Dermis blood vessel endothelial cell (primary cell): ENCODE results near the gene LECT2. TPM values are rescaled to one million over a fixed set of nuclear protein-coding genes. Genes with fewer than 3 reads are reported as not detected.

ENCODE experiments used
- DNase-seq: peaks from one replicate; pipeline ENCODE4 v3.0.0; 2010
- total RNA-seq: library from RNA; depleted of rRNA; stranded (reverse); fragments of >200 nt; gene quantifications from 2 replicates; pipeline ENCODE4 v1.2.3, GENCODE V29; 2014

The LECT2 gene
- total RNA-seq, 1 donor from 2014 or later: not detected

DNA sequence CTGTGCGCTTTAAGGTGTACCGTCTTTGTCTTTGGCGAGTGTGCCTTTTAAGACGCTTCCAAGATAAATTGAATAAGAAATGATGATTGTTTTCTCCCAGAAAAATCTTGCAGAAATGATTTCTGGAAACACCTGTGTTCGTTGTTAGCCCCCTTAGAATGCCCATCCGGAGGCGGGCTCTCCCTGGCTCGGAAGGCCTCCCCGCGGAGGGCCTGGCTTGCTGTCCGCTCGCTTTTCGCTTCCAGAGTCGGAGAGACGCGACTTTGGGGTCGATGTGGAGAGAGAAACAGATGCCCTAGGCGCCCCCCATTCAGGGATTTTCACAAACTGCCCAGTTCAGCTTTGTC lies 23.9 kb downstream of the LECT2 start:
- no peak for DNase-seq

DNA sequence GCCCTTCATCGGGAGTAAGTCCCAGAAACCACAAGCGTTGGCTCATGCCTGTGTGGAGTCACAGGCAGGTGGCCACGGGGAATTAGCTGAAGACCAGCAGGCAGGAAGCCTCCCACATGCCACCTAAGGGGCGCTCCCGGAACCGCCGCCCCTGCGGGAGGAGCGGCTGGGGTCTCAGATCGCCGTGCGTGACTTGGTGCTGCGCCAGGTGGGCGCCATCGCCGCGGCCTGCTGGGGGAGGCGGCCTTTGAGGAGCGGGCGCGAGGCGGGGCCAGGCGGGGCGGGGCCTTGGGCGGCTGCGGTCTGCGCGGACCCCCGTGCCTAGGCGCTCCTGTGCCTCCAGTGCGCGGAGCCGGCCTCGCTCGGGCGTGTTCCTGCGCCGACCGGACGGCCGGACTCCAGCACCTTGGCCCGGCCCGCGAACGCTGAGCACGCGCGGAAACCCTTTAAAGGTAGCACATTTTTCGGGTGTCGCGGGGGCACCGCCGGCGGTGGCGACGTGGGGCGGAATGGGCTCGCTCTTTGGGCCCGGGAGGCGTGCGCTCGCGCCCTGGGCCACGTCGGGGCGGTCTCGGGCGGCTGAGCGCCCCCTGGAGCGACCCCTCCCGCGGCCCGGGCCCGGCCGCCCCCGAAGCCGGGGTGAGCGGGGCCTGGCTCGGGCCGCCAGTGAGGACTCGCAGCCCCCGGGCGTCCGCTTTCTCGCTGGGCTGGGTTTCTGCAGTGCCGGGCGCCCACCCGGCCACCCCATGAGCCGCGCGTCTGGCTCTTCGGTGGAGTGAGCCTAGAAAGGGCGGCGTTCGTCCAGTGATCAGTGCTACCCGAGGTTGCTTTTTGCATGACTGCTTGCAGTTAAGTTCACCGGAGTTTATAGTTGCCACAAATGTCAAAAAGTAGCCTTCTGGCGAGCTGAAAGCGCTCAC lies 24.5 kb downstream of the LECT2 start:
- no peak for DNase-seq

DNA sequence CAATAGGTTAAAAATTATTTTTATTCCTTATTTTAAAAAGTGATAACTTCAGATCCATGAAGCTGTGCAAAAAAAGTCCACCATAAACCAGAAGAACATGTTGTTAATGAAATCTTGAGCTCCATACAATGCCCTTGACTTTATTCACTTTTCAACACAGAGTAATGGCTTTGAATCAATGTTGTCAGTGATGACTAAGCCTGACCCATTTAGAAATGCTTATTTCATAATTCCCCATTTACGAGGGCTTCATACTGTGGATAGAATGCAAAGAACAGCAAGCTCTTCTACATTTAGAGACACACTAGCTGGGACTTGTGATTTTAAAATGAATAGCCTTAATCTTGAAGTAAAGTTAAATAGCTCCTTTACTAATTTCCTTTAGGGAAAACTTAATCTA lies 33.4 kb downstream of the LECT2 start:
- DNase-seq: no peak

DNA sequence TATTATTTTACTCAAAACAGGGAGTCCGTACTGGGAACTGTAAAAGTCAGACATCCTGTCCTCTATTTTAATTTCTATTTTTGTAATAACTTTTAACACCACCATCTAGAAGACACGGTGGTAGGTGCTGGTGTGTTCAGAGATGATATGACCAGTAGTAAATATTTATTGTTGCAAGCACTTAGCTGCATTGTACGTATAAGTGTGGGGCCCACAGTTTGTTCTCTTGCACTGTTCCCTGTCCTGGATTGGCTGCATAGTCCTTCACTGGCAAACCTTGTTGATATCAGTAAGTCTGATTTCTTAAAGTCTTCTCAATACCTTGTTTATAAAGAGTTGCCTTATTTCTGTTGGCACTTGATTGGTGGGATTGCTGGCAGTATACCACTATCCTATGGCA lies 34.6 kb downstream of the LECT2 start:
- no peak for DNase-seq

DNA sequence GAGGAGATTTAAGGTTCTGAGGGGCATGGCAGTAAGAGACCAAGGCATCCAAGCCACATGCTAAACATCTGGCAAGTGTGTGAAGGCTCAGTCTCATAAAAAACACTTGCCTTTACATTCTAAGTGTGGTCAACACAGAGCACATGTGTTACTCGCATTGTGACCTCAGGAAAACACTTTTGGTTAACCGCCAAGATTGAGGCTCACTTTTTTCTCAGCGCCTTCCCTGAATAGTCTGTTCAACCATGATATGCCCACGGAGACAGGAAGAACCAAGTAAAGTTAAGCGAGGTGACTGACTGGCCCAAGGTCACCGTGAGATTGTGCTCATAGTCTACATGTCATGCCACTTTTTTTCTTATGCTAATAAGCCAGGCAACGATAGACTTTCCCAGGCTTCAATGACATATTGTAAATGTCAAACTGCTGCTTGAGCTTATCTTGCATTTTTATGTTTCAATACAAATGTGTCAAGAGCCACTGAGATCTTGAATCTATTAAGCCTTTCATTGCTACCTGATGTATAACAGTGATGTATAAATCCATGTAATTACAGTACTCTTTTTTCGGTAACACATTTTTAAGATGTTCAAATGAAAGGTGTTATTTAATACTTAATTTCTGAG lies 38.0 kb downstream of the LECT2 start:
- DNase-seq: no peak

DNA sequence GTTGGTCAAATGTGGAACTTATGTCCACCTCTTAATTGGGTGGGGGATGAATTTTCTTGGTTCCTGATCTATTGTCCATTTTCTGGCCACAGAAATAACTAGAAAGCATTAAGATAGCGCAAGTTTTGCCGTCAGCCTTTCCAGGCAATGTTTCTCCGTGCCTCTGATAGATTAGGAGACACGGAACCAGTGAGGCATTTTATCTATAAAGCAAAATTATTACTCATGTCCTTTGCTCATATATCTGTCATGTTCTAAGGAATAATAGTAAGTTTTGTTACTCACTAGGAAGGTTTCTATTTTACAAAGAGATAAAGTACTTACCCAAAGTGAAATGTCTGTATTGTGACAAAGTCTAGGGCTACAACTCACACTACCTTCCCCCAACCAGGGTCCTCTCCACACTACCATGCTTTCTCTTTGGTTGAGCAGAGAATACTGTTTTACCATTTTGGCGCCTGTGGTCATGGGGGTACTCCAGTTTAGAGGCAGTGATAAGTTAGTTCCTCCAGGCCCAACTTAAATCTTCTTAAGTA lies 39.2 kb downstream of the LECT2 start:
- DNase-seq: no peak

DNA sequence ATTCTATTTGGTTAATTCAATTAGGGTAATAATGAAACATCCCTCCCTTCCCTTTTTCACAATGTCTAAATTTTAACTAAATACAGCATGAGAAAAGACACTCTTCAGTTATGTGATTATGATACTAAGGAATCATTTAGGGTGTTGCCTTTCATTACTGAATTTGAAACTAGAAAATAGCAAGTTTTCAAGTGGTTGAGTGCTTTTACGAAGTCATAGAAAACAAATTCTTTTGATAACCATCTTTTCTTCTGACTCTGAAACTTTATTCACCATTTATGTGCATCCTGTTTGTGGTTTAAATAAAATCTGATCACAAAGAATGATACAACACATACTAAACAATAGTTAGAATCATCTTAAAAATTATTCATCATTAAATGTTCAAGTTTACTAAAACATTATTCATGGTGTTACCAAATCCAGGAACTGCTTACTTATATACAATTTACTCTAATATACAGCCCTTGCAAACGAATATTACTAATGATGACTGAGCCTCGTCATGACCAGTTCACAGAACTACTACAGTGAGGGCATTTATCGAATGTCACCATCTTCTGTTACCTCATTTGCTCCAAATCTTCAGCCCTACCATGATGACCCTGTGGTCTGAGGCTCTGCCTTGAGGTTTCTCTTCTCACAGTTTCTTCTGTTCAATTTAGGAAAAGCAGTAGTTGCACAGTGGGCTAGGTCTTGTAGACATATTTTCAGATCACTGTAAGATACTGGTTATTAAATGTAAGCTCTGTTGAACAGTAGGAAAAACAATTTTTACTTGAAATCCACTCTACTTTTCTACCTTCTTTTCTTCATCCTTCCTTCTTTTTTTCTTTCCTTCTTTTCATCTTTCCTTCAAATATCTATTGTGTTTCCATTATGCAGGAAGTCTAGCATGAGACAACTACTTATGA lies 40.8 kb downstream of the LECT2 start:
- no peak for DNase-seq

DNA sequence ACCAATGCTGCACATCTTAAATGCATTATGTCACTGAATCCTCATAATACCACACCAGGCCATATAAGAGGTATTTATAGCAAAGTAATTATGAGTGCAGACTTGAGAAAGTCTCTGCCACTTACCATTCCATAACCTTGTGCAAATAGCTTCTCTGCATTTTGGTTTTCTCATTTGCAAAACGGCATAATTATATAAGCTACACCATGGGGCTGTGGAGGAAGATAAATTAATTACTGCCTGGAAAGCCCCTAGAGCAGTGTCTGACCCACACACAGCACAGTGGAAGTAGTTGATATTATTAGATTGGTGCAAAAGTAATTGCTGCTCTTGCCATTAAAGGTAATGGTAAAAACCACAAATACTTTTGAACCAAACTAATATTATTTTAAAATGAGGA lies 49.6 kb downstream of the LECT2 start:
- no peak for DNase-seq

DNA sequence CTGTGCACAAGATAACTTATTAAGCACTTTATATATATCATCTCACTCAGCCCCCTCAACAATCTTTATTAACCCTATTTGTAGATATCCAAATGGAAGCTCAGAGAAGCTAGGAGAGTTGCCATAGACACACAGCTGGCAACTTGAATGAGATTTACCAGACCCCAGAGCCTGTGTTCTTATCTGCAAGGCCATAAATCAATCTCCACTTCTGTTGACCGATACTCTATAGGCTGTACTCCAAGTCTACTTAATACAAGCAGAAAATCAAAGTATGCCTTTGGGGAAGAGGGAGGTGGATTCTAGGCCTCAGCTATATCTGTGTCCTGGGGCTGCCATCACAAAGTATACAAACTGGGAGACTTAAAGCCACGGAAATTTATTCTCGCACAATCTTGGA lies 53.1 kb downstream of the LECT2 start:
- no peak for DNase-seq

DNA sequence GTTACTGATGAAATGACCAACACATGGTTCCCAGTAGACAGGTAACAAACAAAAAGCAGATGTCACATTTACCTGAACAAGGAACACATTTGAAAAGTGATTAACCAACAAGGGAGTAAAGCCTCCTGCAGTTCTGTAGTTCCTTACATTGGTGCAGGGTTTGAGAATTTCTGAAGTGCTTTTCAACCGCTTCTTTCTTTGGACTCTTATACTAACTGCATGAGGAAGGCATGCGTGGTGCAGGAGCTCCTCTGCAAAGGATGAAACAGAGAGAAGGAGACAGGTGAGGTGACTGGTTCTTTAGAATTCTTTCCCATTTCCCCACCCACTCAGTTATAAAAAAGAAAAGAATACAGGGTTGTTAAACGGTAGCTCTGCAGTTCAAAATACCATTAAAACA lies 54.5 kb downstream of the LECT2 start:
- no peak for DNase-seq

DNA sequence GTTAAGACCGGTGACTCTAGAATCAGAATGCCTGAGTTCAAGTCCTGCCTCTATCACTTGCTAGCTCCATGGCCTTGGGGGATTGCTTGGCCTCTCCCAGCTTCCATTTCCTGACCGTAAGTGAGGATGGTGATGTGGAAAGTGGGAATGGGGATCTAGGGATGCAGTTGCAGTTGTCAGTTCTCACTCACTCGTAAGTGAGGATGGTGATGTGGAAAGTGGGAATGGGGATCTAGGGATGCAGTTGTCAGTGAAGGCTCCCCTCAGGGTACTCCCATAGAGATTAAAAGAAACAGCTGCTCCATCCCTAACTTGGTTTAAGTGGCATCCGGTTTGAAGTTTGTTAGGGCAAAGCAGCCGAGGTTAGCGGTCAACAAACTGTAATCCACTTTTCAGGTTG lies 56.1 kb downstream of the LECT2 start:
- no peak for DNase-seq

Other genes with a start within 250 kb of the LECT2 start
- gene SLC25A48, start 120.3 kb downstream of the LECT2 start, total RNA-seq: not detected in 2 replicates
- gene IL9, start 59.1 kb downstream of the LECT2 start, total RNA-seq: not detected in 2 replicates
- 3.9 and 9.5 TPM in 2 replicates for gene TGFBI, start 74.0 kb upstream of the LECT2 start, total RNA-seq
- 41.4 and 49.5 TPM in 2 replicates for gene SMAD5, start 177.9 kb upstream of the LECT2 start, total RNA-seq
- gene SMIM32, start 238.2 kb upstream of the LECT2 start, total RNA-seq: not detected in 2 replicates